Activated CD8-positive, alpha-beta memory T cell treated with anti-CD3 and anti-CD28 coated beads for 24 hours (primary cell): ENCODE data around the gene ELK3.

Experiments used
- DNase-seq: peaks from one replicate; pipeline ENCODE4 v3.0.0-alpha.2; 2020

ELK3 gene

GRCh38 chr12:96193725-96194575, at the start of gene ELK3:
TSS of gene ELK3 (plus strand) at chr12:96194375.
- DNase-seq = peak; percentile 78

DNA sequence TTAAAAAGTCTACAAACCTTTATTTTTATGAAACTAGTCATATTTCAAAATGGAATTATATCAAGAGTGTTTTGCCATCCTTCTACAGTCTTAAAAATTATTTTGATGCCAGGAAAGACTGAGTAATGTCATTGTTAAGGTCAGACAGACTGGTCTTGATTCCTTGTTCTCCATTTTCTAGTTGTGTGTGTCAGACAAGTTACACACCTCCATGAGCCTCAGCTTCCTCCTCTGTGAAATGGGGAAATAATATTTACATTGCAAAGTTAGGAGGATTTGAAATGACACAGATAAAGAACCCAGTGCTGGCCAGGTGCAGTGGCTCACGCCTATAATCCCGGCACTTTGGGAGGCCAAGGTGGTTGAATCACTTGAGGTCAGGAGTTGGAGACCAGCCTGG, 47.4 kb upstream of the ELK3 start:
- no peak for DNase-seq

- no peak for DNase-seq
Measured at GRCh38 chr12:96150442-96150841, 43.7 kb upstream of the ELK3 start.

DNA sequence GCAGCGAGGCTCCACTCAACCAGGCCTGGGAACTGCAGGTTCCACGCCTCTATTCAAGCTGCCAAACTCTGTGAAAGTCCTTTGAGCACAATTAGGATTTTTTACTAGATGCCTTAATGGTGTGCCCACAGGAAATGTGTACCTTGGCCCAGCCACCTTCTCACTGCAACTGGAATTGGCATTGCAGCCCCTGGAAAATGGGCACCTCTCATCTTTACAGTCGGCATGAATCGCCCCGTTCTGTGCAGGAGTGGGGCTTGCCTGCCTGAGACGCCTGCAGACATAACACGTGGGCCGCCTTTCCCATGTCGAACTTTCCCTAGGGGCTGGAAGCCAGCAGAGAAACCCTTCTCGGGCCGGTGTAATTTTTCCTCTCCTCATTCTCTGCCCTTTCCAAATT, 42.0 kb upstream of the ELK3 start:
- DNase-seq = no peak

- no peak for DNase-seq
Measured at GRCh38 chr12:96153131-96153725, 40.9 kb upstream of the ELK3 start.

DNA sequence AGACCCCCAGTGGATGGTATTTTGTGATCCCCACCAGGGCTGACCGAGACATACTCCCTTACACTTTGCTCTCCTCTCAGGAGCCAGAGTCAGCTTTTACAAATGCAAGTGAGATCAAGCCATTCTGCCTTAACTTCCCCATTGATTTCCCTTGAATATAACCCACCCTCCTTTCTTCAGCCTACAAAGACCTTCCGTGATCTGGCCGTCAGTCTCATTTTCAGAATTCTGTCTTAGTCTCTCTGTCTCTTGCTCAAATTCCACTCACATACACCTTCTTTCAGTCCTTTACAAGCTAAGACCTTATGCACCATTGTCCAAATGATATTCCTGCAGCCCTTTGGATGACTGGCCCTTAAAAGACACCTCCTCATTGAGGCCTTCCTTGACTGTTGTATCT, 39.0 kb upstream of the ELK3 start:
- DNase-seq = no peak

DNA sequence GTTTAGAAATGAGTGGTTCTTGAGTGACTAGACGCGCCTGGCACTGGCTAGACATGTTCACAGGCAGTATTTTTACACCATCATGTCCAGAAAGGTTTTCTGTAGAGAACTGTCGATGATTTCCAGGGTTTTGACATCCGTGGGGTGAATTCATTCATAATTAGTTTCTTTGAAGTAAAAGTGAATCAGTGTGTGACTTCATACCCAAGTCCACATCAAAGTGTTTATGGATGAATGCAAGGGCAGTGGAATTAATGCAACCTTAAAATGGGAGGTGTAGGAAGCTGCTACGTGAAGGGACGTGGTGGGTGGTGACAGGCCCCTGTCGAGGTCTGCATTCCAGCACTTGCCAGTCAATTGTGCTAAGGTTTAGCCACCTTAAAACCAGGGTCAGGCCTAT, 38.4 kb upstream of the ELK3 start:
- no peak for DNase-seq

DNA sequence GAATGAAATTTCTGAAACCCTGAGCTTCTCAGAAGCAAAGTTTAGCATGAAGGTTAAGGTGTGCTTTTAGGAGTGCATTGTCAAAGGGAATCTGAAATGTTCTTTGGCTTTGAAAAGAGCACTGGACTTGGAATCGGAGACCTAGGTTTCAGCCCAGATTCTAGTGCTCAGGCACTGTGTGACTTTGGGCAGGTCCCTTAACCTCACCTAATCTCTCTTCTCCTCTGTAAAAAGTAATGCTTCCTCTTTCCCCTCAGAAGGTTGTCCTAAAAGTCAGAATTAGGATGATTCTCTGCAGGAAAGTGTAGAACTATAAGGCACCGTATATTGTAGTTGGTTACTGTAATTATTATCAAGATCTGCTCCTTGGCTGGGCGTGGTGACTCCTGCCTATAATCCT, 38.0 kb upstream of the ELK3 start:
- DNase-seq = no peak

DNA sequence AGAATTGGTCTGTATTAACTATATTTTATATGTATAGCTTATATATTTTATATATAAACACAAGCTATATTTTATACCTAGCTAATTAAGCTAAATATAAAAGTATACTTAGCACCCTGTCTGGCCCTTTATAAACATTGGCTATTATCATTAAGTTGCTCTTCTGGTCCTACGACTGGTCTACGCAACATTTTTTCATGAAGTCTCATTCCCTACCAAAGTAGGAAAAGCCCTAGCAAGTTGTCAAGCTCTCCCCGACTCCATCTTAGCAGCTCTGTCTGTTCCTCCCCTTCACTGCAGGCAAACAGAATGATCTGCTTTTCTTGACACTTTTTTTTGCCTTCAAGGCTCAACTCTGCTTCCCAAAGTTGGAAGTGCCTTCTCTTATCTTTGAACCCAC, 36.7 kb upstream of the ELK3 start:
- DNase-seq = no peak

DNA sequence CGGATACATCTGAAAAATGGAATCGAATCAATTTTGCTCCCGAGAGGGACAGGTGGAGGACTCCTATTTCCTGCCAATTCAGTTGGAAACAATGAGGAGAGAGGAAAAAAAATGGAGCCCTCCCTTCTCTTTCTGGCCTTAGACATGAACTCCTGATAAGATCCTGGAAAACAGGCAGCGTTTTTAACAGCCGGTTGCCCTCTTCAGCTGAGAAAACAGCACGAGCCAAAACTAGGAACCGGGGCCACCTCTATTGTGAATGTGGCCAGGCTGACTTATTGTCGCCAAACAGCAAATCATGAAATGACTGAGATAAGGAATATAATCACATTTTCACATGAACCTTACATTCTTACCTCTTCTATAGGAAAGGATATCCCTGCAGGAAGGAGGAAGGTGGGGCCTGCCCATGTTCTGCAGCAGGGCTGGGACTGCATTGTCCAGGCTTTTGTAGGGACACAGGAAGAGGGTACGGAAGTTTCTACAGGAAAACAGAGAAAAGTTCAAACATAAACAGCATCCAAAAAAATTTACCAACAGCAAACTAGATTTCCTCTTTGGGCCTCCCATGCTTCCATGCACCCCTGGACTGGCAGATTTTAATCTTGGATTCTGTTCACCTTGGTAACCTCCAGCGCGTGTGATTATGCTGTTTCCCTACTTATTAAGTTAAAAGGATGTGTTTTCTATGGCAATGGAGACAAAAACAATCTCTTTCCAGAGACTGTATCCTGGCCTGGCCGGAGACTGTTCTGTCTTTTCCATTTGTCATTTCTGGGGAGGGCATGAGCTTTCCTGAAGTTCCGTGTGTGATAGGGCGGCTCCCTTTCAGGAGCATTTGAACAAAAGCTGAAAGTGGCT, 29.0 kb upstream of the ELK3 start:
- DNase-seq = no peak

DNA sequence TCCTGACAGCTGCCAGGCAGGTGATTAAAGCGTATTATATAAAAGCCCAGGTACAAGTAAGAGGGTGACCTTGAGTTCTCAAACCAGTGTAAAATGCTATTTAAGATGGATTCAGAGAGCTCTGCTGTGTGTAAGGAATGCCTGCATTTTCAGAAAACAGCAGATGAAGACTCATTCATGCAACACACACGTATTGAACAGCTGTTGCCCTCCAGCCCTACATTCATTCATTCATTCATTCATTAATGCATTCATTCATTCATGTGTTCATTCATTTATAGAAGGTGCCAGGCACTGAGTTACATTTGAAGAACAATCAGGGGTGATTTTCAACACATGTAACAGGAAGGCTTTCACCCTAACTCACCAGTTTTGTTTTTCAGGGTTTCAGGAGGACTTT, 27.4 kb upstream of the ELK3 start:
- DNase-seq = no peak

- no peak for DNase-seq
Measured at GRCh38 chr12:96167492-96167891, 26.7 kb upstream of the ELK3 start.

GRCh38 chr12:96170328-96170727, 23.8 kb upstream of the ELK3 start:
- no peak for DNase-seq

- no peak for DNase-seq
Measured at GRCh38 chr12:96170762-96171161, 23.4 kb upstream of the ELK3 start.

DNA sequence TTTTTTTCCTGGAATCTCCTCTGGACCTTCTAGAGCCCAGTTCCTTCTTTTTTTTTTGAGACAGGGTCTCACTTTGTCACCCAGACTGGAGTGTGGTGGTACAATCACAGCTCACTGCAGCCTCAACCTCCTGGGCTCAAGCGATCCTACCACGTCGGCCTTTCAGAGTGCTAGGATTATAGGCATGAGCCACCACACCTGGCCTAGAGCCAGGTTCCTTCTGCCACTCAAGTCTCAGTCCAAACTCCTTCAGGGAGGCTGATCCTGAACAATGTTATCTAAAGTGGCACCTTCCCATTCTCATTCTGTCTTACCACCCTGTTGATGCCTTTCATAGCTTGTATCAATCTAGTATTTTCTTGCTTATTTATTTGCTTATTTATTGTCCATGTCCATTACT, 22.3 kb upstream of the ELK3 start:
- DNase-seq = no peak

DNA sequence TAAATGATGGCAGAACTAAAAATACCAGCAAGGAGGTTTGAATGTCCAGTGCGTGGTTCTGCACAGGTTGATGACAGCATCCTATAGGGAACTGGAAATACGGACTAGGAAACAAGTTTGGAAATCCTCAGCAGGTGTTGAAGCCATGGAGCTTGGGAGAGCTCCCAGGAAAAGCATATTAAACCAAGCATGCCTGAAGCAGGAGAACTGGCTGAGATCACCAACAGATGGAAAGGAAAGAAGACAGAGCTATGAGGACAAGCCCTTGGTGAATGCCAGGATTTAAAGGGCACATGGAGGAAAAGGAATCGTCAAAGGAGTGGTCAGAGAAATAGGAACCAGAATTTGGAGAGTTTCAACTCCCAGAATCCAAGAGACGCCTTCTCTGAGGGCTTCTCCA, 21.2 kb upstream of the ELK3 start:
- no peak for DNase-seq

GRCh38 chr12:96176575-96176974, 17.6 kb upstream of the ELK3 start:
- no peak for DNase-seq

GRCh38 chr12:96177013-96177412, 17.2 kb upstream of the ELK3 start:
- peak; percentile 75 for DNase-seq

DNA sequence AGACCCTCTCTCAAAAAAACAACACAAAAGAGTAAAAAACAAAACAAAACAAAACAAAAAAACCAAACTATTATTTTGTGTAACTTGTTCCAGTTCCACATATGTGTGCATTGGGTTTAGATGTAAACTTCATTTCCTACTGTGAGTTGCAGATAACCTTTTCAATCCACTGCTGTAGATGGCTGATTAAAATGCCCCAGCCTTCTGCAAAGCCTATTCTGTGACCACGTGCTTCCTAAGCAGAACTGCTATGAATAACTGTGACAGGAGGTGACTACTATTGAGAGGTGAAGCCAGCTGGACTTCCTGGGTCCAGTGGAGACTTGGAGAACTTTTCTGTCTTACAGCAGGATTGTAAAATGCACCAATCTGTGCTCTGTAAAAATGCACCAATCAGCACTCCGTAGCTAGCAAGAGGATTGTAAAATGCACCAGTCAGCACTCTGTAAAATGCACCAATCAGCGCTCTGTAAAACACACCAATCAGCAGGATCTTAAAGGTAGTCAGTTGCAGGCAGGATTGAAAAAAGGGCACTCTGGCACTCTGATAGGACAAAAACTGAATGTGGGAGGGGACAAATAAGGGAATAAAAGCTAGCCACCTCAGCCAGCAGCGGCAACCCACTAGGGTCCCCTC, 10.3 kb upstream of the ELK3 start:
- no peak for DNase-seq

DNA sequence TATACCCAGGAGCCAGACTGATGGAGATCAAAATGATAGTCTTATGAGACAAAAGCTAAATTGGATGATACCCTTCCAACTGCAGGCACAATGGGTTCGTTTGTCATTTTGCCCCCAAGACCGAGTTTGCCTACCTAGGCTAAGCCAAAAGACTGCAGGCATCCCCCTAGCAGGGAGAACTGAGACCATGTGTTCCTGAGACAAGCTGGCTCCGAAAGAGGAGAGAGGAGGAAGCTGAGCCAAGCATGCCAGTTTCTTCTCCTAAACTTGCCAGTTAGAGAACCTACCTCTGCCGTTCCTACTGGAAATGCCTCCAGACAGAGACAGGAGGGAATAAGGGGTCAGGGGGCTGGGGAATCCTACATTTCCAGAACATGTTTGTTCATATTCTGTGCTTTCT, 8.3 kb upstream of the ELK3 start:
- no peak for DNase-seq

GRCh38 chr12:96186607-96187301, 7.4 kb upstream of the ELK3 start:
- DNase-seq = no peak

DNA sequence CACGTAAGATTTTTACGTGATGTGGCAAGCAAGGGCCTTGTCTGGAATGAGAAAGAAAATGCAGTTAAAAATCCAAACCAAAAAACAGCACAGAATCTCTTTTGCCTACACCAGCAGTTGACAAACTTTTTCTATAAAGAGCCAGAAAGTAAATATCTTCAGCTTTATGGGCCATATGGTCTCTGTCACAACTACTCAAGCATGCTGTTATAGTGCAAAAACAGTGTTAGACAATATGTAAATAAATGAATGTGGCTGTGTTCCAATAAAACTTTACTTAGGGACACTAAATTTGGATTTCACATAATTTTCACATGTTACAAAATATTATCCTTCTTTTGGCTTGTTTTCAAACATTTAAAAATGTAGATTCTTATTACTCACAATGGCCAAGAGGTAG, 6.2 kb upstream of the ELK3 start:
- no peak for DNase-seq

DNA sequence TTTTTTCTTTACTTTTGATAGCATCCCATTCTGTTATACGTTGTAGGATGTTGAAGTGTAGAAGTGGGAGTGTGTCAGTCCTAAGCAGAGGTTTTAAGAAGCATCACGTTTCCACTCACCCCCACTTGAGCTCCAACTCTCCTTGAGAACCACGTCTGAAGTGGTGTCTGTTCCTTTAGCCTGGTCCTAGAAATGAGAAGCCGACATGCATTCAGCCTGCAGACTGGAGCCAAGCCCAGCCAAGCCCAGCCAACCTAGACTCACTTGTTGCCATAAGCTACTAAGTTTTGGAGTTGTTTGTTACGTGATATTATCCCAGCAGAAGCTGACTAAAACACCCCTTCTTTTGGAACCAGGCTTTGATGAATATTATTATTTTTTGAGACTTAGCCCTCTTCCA, 4.4 kb upstream of the ELK3 start:
- no peak for DNase-seq
